ENCODE data around the gene POP5.

POP5 gene

DNA sequence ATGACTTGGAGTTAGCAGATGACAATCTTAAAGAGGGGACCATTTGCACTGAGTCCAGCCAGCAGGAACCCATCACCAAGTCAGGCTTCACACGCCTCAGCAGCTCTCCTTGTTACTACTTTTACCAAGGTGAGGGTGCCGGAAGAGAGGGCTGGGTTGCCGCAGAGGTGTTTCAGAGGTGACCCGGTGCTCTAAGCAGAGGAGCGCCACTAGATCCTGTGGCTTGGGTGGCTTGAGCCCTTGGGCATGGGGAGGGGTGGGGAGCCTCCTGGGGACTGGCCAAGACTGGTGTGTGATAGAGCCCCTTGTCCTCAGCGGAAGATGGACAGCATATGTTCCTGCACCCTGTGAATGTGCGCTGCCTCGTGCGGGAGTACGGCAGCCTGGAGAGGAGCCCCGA lies 17.7 kb downstream of the POP5 start:
- Histone ChIP-seq H3K4me3 (no peak overlapping the region), H3K27ac (no peak overlapping the region)
- no peak for DNase-seq (ENCODE audit: low spot score)
- TF ChIP-seq CTCF (IDR thresholded peaks at IDR 0.05): no peak

- H3K27ac ChIP-seq: no peak overlapping the region
- no peak for DNase-seq (ENCODE audit: low spot score)
- no peak for TF ChIP-seq CTCF (IDR thresholded peaks at IDR 0.05)
- no peak overlapping the region for H3K4me3 ChIP-seq
Measured at GRCh38 chr12:120562906-120563305, 18.3 kb downstream of the POP5 start.

GRCh38 chr12:120557589-120557988 lies 23.6 kb downstream of the POP5 start:
- no peak for TF ChIP-seq CTCF (IDR thresholded peaks at IDR 0.05)
- Histone ChIP-seq H3K4me3 (no peak overlapping the region), H3K27ac (no peak overlapping the region)
- DNase-seq (ENCODE audit: low spot score): no peak

- TF ChIP-seq CTCF (IDR thresholded peaks at IDR 0.05): no peak
- DNase-seq (ENCODE audit: low spot score): no peak
- H3K27ac ChIP-seq: peak overlapping the region; percentile 9 to 12
- no peak overlapping the region for H3K4me3 ChIP-seq
Measured at GRCh38 chr12:120554678-120555077, 26.5 kb downstream of the POP5 start.

GRCh38 chr12:120546050-120546386 lies 35.2 kb downstream of the POP5 start:
- no peak for TF ChIP-seq CTCF (IDR thresholded peaks at IDR 0.05)
- no peak overlapping the region for H3K4me3 ChIP-seq
- no peak overlapping the region for H3K27ac ChIP-seq
- DNase-seq (ENCODE audit: low spot score): no peak

DNA sequence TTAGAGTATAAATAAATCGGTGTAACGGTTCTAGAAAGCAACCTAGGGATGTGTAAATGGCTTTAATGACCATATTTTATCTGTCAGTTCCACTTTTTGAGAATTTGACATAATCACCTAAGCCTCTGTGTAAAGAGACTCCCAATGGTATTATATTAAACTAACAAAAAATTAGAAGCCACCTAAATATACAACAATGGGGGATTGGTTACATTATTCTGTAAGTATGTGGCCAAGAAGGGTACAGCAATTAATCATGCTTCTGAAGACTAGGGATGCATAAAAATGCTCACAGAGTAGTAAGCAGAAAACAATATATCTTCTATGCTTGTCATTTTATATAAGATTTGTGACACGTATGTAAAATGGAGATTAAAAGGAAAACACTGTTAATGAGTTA lies 36.5 kb downstream of the POP5 start:
- Histone ChIP-seq H3K4me3 (no peak overlapping the region), H3K27ac (no peak overlapping the region)
- no peak for TF ChIP-seq CTCF (IDR thresholded peaks at IDR 0.05)
- DNase-seq (ENCODE audit: low spot score): no peak

DNA sequence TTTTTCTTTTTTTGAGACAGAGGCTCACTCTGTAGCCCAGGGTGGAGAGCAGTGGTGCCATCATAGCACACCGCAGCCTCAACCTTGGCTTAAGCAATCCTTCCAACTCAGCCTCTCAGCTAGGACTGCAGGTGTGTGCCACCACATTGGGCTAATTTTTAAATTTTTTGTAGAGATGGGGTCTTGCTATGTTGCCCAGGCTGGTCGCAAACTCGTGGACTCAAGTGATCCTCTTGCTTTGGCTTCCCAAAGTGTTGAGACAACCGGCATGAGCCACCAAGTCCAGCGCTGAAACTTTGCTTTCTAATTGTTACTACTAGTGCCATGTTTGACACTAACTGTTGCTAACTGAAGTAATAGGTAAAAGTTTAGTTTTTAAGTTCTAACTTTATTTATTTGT lies 39.0 kb downstream of the POP5 start:
- no peak for TF ChIP-seq CTCF (IDR thresholded peaks at IDR 0.05)
- DNase-seq (ENCODE audit: low spot score): no peak
- H3K4me3 ChIP-seq: no peak overlapping the region
- H3K27ac ChIP-seq: no peak overlapping the region
